ENCODE results near the gene ZNF138. TPM values are rescaled to one million over a fixed set of nuclear protein-coding genes. Genes with fewer than 3 reads are reported as not detected.
"Not testable (repeated sequence)": the region's sequence is repeated elsewhere in the genome, so short reads cannot be mapped to it uniquely, and the experiment has no call there.

ZNF138 gene
- total and polyA plus RNA-seq, 2 donors: 3.2 to 38.1 TPM

DNA sequence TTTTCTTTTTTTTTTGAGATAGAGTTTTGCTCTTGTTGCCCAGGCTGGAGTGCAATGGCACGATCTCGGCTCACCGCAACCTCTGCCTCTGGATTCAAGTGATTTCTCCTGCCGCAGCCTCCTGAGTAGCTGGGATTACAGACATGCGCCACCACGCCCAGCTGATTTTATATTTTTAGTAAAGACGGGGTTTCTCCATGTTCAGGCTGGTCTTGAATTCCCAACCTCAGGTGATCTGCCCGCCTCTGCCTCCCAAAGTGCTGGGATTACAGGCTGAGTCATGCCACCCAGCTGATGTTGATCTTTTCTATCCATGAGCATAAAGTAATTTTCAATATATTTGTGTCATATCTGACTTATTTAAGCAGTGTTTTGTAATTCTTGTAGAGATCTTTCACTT is 4.9 kb downstream of the ZNF138 start:
- not testable (repeated sequence) for DNase-seq (ENCODE audit: extremely low spot score); H3K27ac ChIP-seq (ENCODE audit: low read depth); H3K36me3 ChIP-seq (ENCODE audit: insufficient read depth); H3K4me3 ChIP-seq (ENCODE audit: low read depth, low read length); H3K4me1 ChIP-seq (ENCODE audit: insufficient read depth)
- WGBS: 98% methylated on average over 8 of the region's 8 CpGs

DNA sequence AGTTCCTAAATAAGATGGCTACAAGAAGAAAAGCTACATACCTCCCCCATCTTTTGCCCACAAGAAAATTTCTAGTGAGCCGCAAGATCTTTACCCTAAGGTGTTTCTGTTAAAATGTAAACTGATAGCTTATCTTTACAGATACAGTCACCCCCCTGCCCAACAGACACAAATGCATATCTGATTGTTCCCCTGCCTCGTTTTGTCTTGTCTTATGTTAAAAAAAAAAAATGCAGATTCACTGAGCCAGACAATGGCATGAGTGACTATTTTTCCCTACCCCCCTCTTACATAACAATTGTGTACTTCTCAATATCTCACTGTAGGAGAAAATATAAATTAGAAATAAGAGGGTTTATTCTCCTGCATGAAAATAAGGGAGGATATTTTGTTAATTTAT is 8.5 kb downstream of the ZNF138 start:
- DNase-seq (ENCODE audit: extremely low spot score): no peak
- H3K36me3 ChIP-seq (ENCODE audit: insufficient read depth): no peaks in the 10 kb centered on the region
- 54% methylated on average over 2 of the region's 2 CpGs for WGBS
- no peaks in the 10 kb centered on the region for H3K4me1 ChIP-seq (ENCODE audit: insufficient read depth)
- H3K27ac ChIP-seq (ENCODE audit: low read depth): no peak overlapping the region
- H3K4me3 ChIP-seq (ENCODE audit: low read depth, low read length): no peak overlapping the region

DNA sequence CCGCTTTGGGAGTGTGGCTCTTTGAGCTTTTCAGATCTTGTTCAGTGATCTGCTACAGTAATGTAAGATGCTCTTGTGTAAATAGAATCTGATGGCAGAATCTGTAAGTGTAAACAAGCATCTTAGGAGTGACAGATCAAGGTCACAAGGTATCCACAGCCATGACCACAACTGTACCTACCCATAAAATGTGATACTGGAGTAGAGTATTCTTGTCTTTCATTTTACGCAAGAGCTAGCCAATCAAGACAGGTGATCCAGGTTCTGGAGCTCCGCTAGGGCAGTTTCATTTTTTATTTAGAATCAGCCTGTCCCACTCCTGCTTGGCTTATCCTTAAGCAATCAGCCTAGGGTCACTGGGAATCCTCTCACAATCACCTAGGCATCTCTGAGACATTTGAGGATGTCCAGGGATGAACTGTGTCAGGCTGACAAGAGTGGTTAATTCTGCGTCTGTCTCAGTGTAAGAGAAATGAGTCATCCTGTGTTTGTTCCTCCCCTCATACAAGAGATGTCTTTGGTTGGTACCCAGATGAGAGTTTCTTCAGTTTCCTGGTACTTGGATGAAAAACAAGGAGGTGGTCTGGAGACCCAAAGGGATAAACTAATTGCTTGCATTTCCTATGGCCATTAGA is 13.6 kb downstream of the ZNF138 start:
- no peaks in the 10 kb centered on the region for H3K36me3 ChIP-seq (ENCODE audit: insufficient read depth)
- WGBS: 94% methylated on average over 4 of the region's 4 CpGs
- no peak overlapping the region for H3K27ac ChIP-seq (ENCODE audit: low read depth)

DNA sequence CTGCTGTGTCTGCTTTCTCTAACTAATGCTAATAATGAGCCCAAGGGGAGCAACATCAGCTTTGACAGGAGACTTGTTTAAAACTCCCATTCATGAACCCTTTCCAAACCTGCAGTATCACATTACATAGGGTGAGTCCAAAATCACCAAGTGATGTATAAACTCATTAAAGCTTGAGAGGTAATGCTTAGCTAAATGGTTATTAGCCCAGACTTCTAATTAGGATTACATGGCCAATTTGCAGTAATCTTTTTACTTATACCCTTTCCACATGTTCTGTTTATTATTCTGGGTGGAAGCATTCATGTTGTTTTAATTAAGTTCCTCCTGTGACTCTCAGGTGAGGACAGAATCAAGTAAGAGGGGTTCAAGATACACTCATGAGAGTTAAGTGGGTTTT is 17.5 kb downstream of the ZNF138 start:
- Histone ChIP-seq H3K4me1 (ENCODE audit: insufficient read depth) (no peaks in the 10 kb centered on the region), H3K36me3 (ENCODE audit: insufficient read depth) (no peaks in the 10 kb centered on the region), H3K27ac (ENCODE audit: low read depth) (no peak overlapping the region), H3K4me3 (ENCODE audit: low read depth, low read length) (no peak overlapping the region)
- no peak for DNase-seq (ENCODE audit: extremely low spot score)

More for the DNA sequence above, 13.6 kb downstream of the ZNF138 start:
- DNase-seq (ENCODE audit: extremely low spot score): no peak
- H3K4me3 ChIP-seq (ENCODE audit: low read depth, low read length): no peak overlapping the region
- no peaks in the 10 kb centered on the region for H3K4me1 ChIP-seq (ENCODE audit: insufficient read depth)

DNA sequence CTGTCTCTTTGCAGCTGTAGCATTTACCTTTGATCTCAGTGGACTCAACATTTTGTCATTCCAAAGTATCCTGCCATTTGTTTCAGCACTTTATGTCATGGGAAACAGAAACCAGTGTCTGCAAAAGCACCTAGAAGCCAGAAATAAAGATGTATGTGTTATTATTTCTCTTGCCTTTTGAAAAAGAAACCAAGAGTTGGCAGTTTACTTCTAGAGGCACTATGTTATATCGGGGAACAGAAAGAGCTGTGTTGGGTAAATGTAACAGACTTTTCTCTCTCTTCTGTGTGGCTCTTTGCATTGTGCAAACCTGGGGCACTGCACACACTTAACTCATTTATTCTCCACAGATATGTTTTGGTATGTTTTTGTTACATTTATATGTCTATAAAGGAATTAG is 36.7 kb downstream of the ZNF138 start:
- WGBS: 76% methylated on average over 1 of the region's 1 CpG

DNA sequence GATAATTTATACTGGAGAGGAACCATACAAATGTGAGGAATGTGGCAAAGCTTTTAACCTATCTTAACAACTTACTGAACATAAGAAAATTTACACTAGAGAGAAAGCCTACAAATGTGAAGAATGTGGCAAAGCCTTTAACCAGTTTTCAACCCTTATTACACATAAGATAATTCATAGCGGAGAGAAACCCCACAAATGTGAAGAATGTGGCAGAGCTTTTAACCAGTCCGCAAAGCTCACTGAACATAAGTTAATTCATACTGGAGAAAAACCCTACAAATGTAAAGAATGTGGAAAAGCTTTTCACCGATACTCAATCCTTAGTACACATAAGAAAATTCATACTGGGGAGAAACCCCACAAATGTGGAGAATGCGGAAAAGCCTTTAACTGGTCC is 37.9 kb downstream of the ZNF138 start:
- WGBS: 97% methylated on average over 4 of the region's 4 CpGs
- Histone ChIP-seq H3K4me3 (ENCODE audit: low read depth, low read length) (no peak overlapping the region), H3K36me3 (ENCODE audit: insufficient read depth) (no peaks in the 10 kb centered on the region), H3K27ac (ENCODE audit: low read depth) (no peak overlapping the region), H3K4me1 (ENCODE audit: insufficient read depth) (no peaks in the 10 kb centered on the region)
- DNase-seq (ENCODE audit: extremely low spot score): no peak

More for the DNA sequence above, 36.7 kb downstream of the ZNF138 start:
- no peaks in the 10 kb centered on the region for H3K4me1 ChIP-seq (ENCODE audit: insufficient read depth)
- H3K36me3 ChIP-seq (ENCODE audit: insufficient read depth): no peaks in the 10 kb centered on the region
- no peak overlapping the region for H3K4me3 ChIP-seq (ENCODE audit: low read depth, low read length)
- DNase-seq (ENCODE audit: extremely low spot score): no peak
- no peak overlapping the region for H3K27ac ChIP-seq (ENCODE audit: low read depth)

DNA sequence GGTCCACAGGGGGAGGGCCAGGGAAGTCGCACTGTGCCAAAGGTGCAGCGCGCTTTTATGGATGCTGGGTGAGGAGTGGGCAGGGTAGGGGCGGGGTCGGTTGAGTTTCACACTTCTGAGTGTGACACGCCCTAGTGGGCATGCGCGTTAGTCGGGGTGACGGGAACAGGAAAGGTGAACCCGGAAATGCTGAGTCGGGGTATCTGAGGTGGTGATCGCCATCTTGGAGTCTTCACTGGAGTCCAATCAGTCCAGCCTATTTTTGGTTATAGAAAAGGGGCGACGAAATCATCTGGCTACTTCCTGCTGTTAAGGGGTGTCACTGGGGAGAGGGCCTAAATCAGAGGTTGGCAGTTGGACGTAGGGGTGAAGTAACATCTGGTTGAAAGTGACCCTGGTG is 40.8 kb downstream of the ZNF138 start:
- H3K27ac ChIP-seq (ENCODE audit: low read depth): no peak overlapping the region
- H3K4me1 ChIP-seq (ENCODE audit: insufficient read depth): no peaks in the 10 kb centered on the region
- no peak overlapping the region for H3K4me3 ChIP-seq (ENCODE audit: low read depth, low read length)
- 85% methylated on average over 16 of the region's 16 CpGs for WGBS
- no peaks in the 10 kb centered on the region for H3K36me3 ChIP-seq (ENCODE audit: insufficient read depth)
- DNase-seq (ENCODE audit: extremely low spot score): no peak

DNA sequence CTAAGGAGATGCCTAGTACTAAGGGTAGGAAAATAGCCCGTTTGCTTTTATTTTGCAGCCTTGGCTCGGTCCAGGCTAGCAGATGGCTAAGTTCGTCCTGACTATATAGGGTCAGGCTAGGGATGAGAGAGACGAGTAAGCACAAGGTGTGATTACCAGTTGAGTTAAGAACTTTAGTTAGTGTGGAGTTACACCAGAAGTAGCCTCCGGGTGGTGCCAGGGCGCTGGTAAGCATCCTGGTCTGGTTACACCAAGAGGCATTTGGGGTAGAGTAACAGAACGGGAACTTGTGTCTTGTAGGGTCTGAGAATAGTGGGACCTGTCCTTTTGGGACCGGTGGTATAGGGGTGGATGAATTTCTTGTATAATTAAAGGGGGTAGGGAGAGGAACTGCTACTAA is 41.6 kb downstream of the ZNF138 start:
- DNase-seq (ENCODE audit: extremely low spot score); H3K36me3 ChIP-seq (ENCODE audit: insufficient read depth); H3K27ac ChIP-seq (ENCODE audit: low read depth); H3K4me1 ChIP-seq (ENCODE audit: insufficient read depth); H3K4me3 ChIP-seq (ENCODE audit: low read depth, low read length): not testable (repeated sequence)
- WGBS: 91% methylated on average over 8 of the region's 8 CpGs

DNA sequence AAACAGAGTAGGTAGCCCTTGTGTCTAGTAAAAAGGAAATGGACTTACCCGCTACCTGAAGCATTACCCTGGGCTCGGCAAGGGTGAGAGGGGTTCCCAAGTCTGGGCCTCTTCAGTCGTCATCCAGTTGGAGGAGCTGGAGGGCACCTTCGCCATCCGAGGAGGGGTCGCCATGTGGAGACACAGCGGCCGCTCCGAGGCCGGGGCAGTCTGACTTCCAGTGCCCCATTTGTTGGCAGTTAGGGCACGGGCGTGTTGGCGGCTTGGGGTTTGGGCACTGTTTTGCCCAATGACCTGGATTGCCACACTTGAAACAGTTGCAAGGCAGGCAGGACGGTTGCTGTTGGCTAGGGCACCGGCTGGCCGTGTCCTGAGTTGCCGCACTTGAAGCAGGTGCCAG is 43.8 kb downstream of the ZNF138 start:
- WGBS: 90% methylated on average over 17 of the region's 17 CpGs
- not testable (repeated sequence) for H3K36me3 ChIP-seq (ENCODE audit: insufficient read depth)

DNA sequence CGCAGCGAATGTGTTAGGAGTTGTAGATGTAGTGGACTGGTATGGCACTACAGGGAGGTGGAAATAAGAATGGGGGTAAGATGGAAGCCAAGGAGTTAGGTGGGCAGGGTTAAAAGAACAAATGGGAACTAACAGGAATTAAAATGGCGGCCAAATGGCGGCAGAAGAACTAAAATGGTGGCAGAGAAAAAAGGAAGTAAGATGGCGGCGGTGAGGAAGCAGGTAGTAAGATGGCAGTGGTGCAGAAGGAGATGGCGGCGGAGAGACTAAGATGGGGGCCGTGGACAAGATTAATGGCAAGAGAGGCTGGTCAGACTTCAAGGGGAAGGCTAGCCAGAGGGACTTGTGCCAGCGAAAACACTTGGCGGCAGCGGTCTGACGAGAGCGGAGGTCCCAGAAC is 44.5 kb downstream of the ZNF138 start:
- Histone ChIP-seq H3K4me3 (ENCODE audit: low read depth, low read length) (no peak overlapping the region), H3K27ac (ENCODE audit: low read depth) (no peak overlapping the region), H3K4me1 (ENCODE audit: insufficient read depth) (no peaks in the 10 kb centered on the region), H3K36me3 (ENCODE audit: insufficient read depth) (no peaks in the 10 kb centered on the region)
- no peak for DNase-seq (ENCODE audit: extremely low spot score)
- 83% methylated on average over 14 of the region's 14 CpGs for WGBS

More for the DNA sequence above, 43.8 kb downstream of the ZNF138 start:
- not testable (repeated sequence) for H3K27ac ChIP-seq (ENCODE audit: low read depth); DNase-seq (ENCODE audit: extremely low spot score); H3K4me3 ChIP-seq (ENCODE audit: low read depth, low read length); H3K4me1 ChIP-seq (ENCODE audit: insufficient read depth)

DNA sequence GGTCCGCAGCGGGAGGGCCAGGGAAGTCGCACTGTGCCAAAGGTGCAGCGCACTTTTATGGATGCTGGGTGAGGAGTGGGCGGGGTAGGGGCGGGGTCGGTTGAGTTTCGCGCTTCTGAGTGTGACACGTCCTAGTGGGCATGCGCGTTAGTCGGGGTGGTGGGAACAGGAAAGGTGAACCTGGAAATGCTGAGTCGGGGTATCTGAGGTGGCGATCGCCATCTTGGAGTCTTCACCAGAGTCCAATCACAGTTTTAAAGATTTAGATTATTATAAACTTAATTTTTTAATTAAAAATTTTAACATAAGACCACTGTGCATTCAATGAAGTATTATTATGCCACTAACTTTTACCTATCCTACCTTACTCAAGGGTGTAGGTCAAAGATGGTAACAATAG is 45.7 kb downstream of the ZNF138 start:
- Histone ChIP-seq H3K36me3 (ENCODE audit: insufficient read depth) (no peaks in the 10 kb centered on the region), H3K27ac (ENCODE audit: low read depth) (no peak overlapping the region), H3K4me3 (ENCODE audit: low read depth, low read length) (no peak overlapping the region), H3K4me1 (ENCODE audit: insufficient read depth) (no peaks in the 10 kb centered on the region)
- 97% methylated on average over 16 of the region's 16 CpGs for WGBS
- DNase-seq (ENCODE audit: extremely low spot score): no peak

DNA sequence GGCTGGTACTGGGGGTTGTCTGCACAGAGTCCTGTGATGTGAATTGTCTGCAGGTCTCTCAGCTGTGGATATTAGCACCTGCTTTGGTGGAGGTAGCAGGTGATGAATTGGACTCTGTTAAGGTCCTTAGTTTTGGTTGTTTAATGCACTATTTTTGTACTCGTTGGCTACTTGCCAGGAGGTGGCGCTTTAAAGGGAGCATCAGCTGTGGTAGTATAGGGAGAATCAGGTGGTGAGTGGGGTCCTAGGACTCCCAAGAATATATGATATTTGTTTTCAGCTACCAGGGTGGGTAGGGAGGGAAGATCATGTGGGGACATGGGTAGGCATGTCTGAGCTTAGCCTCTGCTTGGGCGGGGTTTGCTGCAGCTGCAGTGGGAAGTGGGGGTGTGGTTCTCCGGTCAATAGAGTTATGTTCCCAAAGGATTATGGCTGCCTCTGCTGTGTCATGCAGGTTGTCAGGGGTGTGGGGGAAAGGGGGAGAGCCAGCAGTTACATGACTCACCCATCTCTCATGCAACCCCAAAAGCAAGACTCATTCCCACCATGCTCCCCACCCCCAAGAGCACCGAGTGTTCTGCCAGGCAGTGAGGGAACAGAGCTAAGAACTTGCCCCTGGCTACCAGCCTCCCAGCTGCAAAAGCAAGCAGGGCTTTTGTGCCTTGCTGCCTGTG is 55.2 kb downstream of the ZNF138 start:
- WGBS: 69% methylated on average over 5 of the region's 5 CpGs
- H3K27ac ChIP-seq (ENCODE audit: low read depth): no peak overlapping the region
- DNase-seq (ENCODE audit: extremely low spot score): no peak

DNA sequence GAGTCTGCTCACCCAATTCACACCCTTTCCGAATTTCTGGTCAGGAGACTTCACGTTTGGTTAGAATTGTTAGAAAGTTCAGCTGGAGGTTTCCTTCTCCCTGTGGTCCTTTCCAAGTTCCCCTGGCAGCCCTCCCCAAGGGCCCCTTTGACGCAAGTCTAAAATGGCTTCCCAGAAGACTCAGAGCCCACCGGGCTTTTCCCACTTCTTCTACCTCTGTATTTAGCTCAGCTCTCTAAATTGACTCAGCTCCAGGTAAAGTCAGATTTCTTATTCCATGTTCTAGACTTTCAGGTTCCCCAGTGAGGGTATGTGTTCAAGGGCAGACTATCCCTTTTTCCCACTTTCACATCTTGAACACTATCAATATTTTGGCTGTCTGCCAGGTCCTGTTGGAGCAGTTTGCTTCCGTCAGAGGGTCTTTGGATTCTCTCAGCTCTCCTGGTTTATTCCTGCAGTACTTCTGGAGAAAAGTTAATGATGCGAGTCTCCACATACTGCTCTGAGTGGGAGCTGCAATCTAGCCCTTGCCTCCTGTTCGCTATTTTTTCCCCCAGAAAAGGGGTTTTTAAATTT is 55.8 kb downstream of the ZNF138 start:
- Histone ChIP-seq H3K27ac (ENCODE audit: low read depth) (no peak overlapping the region), H3K4me3 (ENCODE audit: low read depth, low read length) (no peak overlapping the region)
- no peak for DNase-seq (ENCODE audit: extremely low spot score)

More for the DNA sequence above, 55.2 kb downstream of the ZNF138 start:
- Histone ChIP-seq H3K4me3 (ENCODE audit: low read depth, low read length) (no peak overlapping the region), H3K4me1 (ENCODE audit: insufficient read depth) (no peaks in the 10 kb centered on the region), H3K36me3 (ENCODE audit: insufficient read depth) (no peaks in the 10 kb centered on the region)

DNA sequence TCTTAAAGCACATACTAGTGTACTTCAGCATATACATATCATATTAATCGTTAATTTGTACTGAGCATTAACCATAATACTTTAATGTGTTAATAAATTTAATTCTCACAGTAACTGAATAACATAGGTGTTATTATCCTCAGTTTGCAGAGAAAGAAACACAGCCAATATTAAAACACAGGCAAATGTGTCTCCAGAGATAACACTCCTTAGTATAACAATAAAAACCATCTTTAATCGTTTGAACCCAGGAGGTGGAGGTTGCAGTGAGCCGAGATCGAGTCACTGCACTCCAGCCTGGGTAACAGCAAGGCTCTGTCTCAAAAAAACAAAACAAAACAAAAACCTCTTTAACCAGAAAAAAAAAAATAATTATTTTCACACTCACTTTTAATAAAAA is 59.5 kb downstream of the ZNF138 start:
- DNase-seq (ENCODE audit: extremely low spot score): no peak
- H3K36me3 ChIP-seq (ENCODE audit: insufficient read depth): no peaks in the 10 kb centered on the region
- WGBS: 90% methylated on average over 4 of the region's 4 CpGs
- H3K27ac ChIP-seq (ENCODE audit: low read depth): no peak overlapping the region
- no peak overlapping the region for H3K4me3 ChIP-seq (ENCODE audit: low read depth, low read length)
- H3K4me1 ChIP-seq (ENCODE audit: insufficient read depth): no peaks in the 10 kb centered on the region

More for the DNA sequence above, 55.8 kb downstream of the ZNF138 start:
- WGBS: 80% methylated on average over 7 of the region's 7 CpGs
- no peaks in the 10 kb centered on the region for H3K4me1 ChIP-seq (ENCODE audit: insufficient read depth)
- H3K36me3 ChIP-seq (ENCODE audit: insufficient read depth): no peaks in the 10 kb centered on the region

Measured in urinary bladder (tissue), 4 donors.